CD4-positive, alpha-beta memory T cell (primary cell): ENCODE data around the gene MUC5B. TPM values are rescaled to one million over a fixed set of nuclear protein-coding genes. Genes with fewer than 3 reads are reported as not detected.

Source experiments
- CTCF ChIA-PET: fragments of 350-600 bp; sonication (Branson Sonifier 250); formaldehyde crosslinking; loops from one replicate; lab custom pipeline; 2021; ENCODE audit warnings: inconsistent platforms; ENCODE audit not compliant: partially characterized antibody; lab: Charles Lee
- POLR2A ChIA-PET: fragments of 350-600 bp; sonication (Branson Sonifier 250); formaldehyde crosslinking; loops from one replicate; lab custom pipeline; 2021; ENCODE audit not compliant: partially characterized antibody; lab: Charles Lee
- DNase-seq, 5 donors: peaks; one replicate each; pipeline versions ENCODE4 v3.0.0 to v3.0.0-alpha.2; 2020 to 2022; ENCODE audit warnings: mixed read lengths in 1 of 5
- H3K27ac ChIP-seq: one replicate; pipeline ENCODE4 v1.7.0; 2013; ENCODE audit warnings: low read depth, low read length
- H3K27me3 ChIP-seq: 2 replicates; pipeline ENCODE4 v1.7.0; 2013; ENCODE audit warnings: mild to moderate bottlenecking, low read length, moderate library complexity; ENCODE audit not compliant: insufficient read depth
- H3K36me3 ChIP-seq: 2 replicates; pipeline ENCODE4 v1.7.0; 2013; ENCODE audit warnings: mild to moderate bottlenecking, low read length, moderate library complexity; ENCODE audit not compliant: insufficient read depth
- H3K4me1 ChIP-seq: 2 replicates; pipeline ENCODE4 v1.7.0; 2013; ENCODE audit warnings: mild to moderate bottlenecking, low read length, moderate library complexity; ENCODE audit not compliant: insufficient read depth
- H3K4me3 ChIP-seq, 2 donors: one replicate each; pipeline ENCODE4 v1.7.0; 2013; ENCODE audit warnings: low read length in 2 of 2, mild to moderate bottlenecking in 1 of 2
- H3K9me3 ChIP-seq, 2 donors: one replicate each; pipeline ENCODE4 v1.7.0; 2013; ENCODE audit warnings: low read length in 2 of 2, control low read depth in 1 of 2; ENCODE audit not compliant: control insufficient read depth in 1 of 2
- H3K27ac Mint-ChIP-seq, 7 donors: one replicate each; pipeline ENCODE4 v1.8.0; 2020 to 2021; ENCODE audit warnings: mixed read lengths in 7 of 7, mild to moderate bottlenecking in 6 of 7, inconsistent platforms in 3 of 7, moderate library complexity in 3 of 7
- H3K27me3 Mint-ChIP-seq, 2 donors: one replicate each; pipeline ENCODE4 v1.8.0; 2020 to 2021; ENCODE audit warnings: mixed read lengths in 2 of 2
- H3K36me3 Mint-ChIP-seq, 2 donors: one replicate each; pipeline ENCODE4 v1.8.0; 2020 to 2021; ENCODE audit warnings: mixed read lengths in 2 of 2, inconsistent platforms in 1 of 2, mild to moderate bottlenecking in 1 of 2
- H3K4me1 Mint-ChIP-seq, 4 donors: one replicate each; pipeline ENCODE4 v1.8.0; 2020 to 2021; ENCODE audit warnings: mixed read lengths in 4 of 4, mild to moderate bottlenecking in 1 of 4
- H3K4me3 Mint-ChIP-seq, 8 donors: one replicate each; pipeline ENCODE4 v1.8.0; 2020 to 2021; ENCODE audit warnings: mixed read lengths in 8 of 8, mild to moderate bottlenecking in 7 of 8, moderate library complexity in 6 of 8, inconsistent platforms in 3 of 8
- H3K9me3 Mint-ChIP-seq, 8 donors: one replicate each; pipeline ENCODE4 v1.8.0; 2020 to 2021; ENCODE audit warnings: mixed read lengths in 8 of 8, mild to moderate bottlenecking in 5 of 8, inconsistent platforms in 3 of 8, moderate library complexity in 1 of 8
- intact Hi-C: fragments of 100-400 bp; cut with micrococcal nuclease; formaldehyde crosslinking; loops from one replicate; pipeline ENCODE4 v1.15.1; 2023
- polyA plus RNA-seq, 2 donors: library from polyadenylated mRNA; unstranded; fragments of 300-500 nt; fragmentation: Illumina TruSeq; gene quantifications; one replicate each; pipeline ENCODE4 v1.2.3, GENCODE V29; 2021
- total RNA-seq, 2 experiments: library from RNA; stranded (reverse); gene quantifications; one replicate each; pipeline ENCODE4 v1.2.3, GENCODE V29; 2021

Gene MUC5B
- total and polyA plus RNA-seq, 4 experiments from 2014 or later, result not detected

DNA sequence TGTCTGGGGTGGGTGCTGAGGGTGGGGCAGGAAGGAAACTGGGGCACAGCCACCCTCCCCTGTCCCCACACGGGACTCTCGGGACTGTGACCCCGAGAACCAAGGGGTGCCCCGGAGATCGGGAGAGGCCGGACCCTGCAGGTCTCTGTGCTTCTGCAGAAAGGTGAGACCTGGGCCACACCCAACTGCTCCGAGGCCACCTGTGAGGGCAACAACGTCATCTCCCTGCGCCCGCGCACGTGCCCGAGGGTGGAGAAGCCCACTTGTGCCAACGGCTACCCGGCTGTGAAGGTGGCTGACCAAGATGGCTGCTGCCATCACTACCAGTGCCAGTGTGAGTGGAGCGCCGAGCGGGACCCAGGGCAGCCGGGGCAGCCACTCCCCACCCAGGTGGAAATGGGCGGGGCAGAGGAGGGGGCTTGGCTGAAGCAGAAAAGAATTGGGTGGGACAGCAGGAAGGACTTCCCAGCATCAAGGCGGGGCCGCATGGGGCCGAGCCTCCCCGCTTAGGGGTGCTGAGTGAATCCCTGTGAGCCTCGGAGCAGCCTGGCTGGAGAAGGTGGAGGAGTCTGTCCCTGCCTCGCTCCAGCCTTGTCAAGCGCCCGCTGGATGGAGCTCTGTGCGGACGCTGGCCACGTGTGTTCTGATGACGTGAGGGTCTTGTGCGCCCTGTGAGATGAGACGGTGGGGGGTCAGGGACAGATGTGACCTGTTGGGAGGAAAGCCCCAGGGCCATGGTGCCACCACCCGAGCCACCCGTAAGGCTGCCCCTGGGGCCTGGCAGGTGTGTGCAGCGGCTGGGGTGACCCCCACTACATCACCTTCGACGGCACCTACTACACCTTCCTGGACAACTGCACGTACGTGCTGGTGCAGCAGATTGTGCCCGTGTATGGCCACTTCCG is 29.3 kb upstream of the MUC5B start:
- no peak overlapping the region for H3K27ac Mint-ChIP-seq
- ChIA-PET POLR2A (no interaction called here), CTCF (no interaction called here)
- peaks cover 0 to 2% of the 10 kb centered on the region in 2 donors for H3K27me3 Mint-ChIP-seq
- no peaks in the 10 kb centered on the region for H3K36me3 Mint-ChIP-seq
- intact Hi-C loops, result no loop called here
- H3K4me3 Mint-ChIP-seq, result no peak overlapping the region
- H3K36me3 ChIP-seq, result no peaks in the 10 kb centered on the region
- no peak overlapping the region for H3K27ac ChIP-seq
- H3K9me3 Mint-ChIP-seq, result peaks cover 0 to 1% (median 0%) of the 10 kb centered on the region in 8 donors
- H3K27me3 ChIP-seq, result no peaks in the 10 kb centered on the region
- H3K9me3 ChIP-seq, result no peaks in the 10 kb centered on the region
- no peaks in the 10 kb centered on the region for H3K4me1 ChIP-seq
- H3K4me1 Mint-ChIP-seq, result no peaks in the 10 kb centered on the region
- no peak overlapping the region for H3K4me3 ChIP-seq
- DNase-seq, result no peak

DNA sequence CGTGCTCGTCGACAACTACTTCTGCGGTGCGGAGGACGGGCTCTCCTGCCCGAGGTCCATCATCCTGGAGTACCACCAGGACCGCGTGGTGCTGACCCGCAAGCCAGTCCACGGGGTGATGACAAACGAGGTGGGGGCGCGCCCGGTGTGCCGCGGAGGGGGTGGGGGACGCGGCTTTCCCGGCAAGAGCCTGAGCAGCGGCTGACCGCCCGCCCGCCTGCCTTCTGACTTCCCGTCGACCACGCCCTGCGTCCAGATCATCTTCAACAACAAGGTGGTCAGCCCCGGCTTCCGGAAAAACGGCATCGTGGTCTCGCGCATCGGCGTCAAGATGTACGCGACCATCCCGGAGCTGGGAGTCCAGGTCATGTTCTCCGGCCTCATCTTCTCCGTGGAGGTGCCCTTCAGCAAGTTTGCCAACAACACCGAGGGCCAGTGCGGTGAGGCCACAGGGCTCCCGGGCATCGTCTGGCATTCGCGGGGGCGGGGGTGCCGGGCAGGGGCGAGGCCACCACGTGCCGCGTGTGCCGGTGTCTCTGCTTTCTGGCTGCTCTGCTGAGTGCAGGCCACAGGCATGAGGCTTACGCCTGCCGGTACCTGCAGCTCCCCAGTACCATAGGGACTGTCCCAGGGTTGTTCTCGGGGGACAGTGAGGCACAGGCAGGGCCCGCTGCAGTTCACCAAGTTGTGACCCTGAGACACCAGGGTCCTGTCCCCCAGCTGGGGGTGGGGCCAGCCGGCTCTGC is 28.5 kb upstream of the MUC5B start:
- Histone ChIP-seq H3K27ac (no peak overlapping the region), H3K4me3 (no peak overlapping the region), H3K27me3 (no peaks in the 10 kb centered on the region), H3K36me3 (no peaks in the 10 kb centered on the region), H3K4me1 (no peaks in the 10 kb centered on the region), H3K9me3 (no peaks in the 10 kb centered on the region)
- Mint-ChIP-seq H3K9me3 (peaks cover 0 to 1% (median 0%) of the 10 kb centered on the region in 8 donors), H3K4me1 (no peaks in the 10 kb centered on the region), H3K27me3 (peaks cover 0 to 2% of the 10 kb centered on the region in 2 donors), H3K36me3 (no peaks in the 10 kb centered on the region), H3K4me3 (no peak overlapping the region), H3K27ac (no peak overlapping the region)
- intact Hi-C loops, result no loop called here
- POLR2A ChIA-PET, result no interaction called here
- CTCF ChIA-PET, result no interaction called here
- no peak for DNase-seq

DNA sequence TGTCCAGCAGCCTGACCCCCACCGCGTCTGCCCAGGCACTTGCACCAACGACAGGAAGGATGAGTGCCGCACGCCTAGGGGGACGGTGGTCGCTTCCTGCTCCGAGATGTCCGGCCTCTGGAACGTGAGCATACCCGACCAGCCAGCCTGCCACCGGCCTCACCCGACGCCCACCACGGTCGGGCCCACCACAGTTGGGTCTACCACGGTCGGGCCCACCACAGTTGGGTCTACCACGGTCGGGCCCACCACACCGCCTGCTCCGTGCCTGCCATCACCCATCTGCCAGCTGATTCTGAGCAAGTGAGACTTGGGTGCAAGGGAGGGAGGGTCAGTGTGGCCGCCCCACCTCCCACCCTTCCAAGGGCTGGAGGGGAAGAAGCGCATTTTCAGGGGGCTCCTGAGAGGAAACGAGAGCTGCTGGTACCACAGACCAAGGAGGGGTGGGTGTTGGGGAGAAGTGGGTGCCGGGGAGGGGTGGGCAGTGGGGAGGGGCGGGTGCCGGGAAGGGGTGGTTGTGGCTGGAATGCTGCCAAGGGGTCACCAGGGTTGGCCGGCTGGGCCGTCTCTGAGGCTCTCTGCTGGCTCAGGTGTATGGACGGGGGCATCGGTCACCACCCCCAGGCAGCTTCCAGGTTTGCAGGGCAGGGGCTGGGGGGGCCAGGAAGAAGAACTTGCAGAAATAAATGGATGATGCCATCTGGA is 27.7 kb upstream of the MUC5B start:
- no peaks in the 10 kb centered on the region for H3K9me3 ChIP-seq
- H3K4me1 ChIP-seq, result no peaks in the 10 kb centered on the region
- Mint-ChIP-seq H3K9me3 (peaks cover 0 to 1% (median 0%) of the 10 kb centered on the region in 8 donors), H3K27me3 (peaks cover 0 to 2% of the 10 kb centered on the region in 2 donors), H3K4me1 (no peaks in the 10 kb centered on the region), H3K27ac (no peak overlapping the region), H3K4me3 (no peak overlapping the region), H3K36me3 (no peaks in the 10 kb centered on the region)
- POLR2A ChIA-PET, result no interaction called here
- H3K36me3 ChIP-seq, result no peaks in the 10 kb centered on the region
- no peak overlapping the region for H3K4me3 ChIP-seq
- H3K27me3 ChIP-seq, result no peaks in the 10 kb centered on the region
- intact Hi-C loops, result no loop called here
- no peak for DNase-seq
- CTCF ChIA-PET, result no interaction called here
- no peak overlapping the region for H3K27ac ChIP-seq

DNA sequence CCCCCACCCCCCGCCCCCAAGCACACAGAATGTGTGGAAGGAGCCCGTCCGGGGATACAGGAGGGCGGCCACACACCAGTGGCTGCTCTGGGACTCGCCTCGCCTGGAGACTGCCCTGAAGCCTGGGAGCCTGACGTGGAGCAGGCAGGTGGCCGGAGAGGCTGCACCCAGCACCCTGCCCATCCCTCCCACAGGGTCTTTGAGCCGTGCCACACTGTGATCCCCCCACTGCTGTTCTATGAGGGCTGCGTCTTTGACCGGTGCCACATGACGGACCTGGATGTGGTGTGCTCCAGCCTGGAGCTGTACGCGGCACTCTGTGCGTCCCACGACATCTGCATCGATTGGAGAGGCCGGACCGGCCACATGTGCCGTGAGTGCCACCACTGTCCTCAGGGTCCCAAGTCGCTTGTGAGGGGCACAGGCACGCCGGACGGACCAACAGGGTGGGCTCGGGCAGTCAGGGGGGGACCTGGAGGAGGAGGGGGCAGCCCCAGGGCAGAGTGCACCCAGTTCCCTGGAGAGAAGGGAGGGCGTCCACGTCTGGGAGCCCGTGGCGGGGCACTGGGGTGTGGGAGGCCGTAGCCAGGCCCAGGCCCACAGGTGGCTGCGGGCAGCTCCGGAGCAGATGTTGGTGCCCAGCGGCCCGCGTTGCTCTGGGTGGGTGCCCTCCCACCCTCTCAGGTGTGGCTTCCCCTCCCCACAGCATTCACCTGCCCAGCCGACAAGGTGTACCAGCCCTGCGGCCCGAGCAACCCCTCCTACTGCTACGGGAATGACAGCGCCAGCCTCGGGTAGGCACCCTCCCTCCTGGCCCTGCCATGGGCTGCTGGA is 27.0 kb upstream of the MUC5B start:
- Histone ChIP-seq H3K27ac (no peak overlapping the region), H3K27me3 (no peaks in the 10 kb centered on the region), H3K4me3 (no peak overlapping the region), H3K9me3 (no peaks in the 10 kb centered on the region), H3K36me3 (no peaks in the 10 kb centered on the region), H3K4me1 (no peaks in the 10 kb centered on the region)
- no peak overlapping the region for H3K27ac Mint-ChIP-seq
- H3K27me3 Mint-ChIP-seq, result peaks cover 0 to 2% of the 10 kb centered on the region in 2 donors
- H3K9me3 Mint-ChIP-seq, result peaks cover 0 to 1% (median 0%) of the 10 kb centered on the region in 8 donors
- H3K4me3 Mint-ChIP-seq, result peak overlapping the region in 1 of 8 donors; percentile 20
- ChIA-PET CTCF (no interaction called here), POLR2A (no interaction called here)
- no peaks in the 10 kb centered on the region for H3K4me1 Mint-ChIP-seq
- intact Hi-C loops, result no loop called here
- no peaks in the 10 kb centered on the region for H3K36me3 Mint-ChIP-seq
- DNase-seq, result no peak

DNA sequence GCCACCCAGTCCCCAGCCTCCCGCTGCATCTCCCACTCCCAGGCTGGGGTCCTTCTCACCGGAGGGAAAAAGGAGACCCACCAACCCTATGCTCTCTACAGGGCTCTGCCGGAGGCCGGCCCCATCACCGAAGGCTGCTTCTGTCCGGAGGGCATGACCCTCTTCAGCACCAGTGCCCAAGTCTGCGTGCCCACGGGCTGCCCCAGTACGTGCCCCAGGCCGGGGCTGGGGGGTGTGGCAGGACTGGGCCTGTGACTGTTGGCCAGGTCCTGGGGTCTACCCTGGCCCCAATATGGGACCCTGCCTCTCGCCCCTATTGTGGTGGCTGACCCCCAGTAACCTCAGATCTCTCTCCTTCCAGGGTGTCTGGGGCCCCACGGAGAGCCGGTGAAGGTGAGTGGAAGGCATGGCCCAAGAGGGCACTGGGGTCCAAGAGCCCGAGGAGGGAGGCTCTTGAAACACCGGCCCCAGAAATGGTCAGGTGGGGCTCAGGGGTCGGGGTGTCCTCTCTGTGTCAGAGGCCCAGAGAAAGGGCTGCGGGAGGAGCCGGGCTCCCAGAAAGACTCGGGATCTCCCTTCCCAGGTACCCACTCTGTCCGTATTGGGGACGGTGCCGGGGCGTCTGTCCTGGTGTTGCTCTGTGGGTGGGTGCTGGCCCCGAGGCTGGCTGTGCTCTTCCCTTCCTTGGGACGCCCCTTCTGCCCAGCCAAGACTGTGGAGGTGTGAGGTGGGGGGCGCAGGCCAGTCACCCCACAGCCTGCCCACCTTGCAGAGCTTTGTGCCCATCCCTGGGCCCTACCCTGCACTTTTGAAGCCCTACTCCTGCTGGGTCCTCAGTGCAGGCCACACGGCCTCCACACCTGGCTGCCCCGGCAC is 26.1 kb upstream of the MUC5B start:
- no peaks in the 10 kb centered on the region for H3K4me1 Mint-ChIP-seq
- ChIA-PET CTCF (no interaction called here), POLR2A (no interaction called here)
- Histone ChIP-seq H3K27ac (no peak overlapping the region), H3K27me3 (no peaks in the 10 kb centered on the region), H3K36me3 (no peaks in the 10 kb centered on the region), H3K4me3 (no peak overlapping the region), H3K4me1 (no peaks in the 10 kb centered on the region), H3K9me3 (no peaks in the 10 kb centered on the region)
- no peak overlapping the region for H3K27ac Mint-ChIP-seq
- H3K36me3 Mint-ChIP-seq, result no peaks in the 10 kb centered on the region
- H3K4me3 Mint-ChIP-seq, result no peak overlapping the region
- no peak for DNase-seq
- peaks cover 0 to 2% of the 10 kb centered on the region in 2 donors for H3K27me3 Mint-ChIP-seq
- peaks cover 0 to 1% (median 0%) of the 10 kb centered on the region in 8 donors for H3K9me3 Mint-ChIP-seq
- intact Hi-C loops, result no loop called here

DNA sequence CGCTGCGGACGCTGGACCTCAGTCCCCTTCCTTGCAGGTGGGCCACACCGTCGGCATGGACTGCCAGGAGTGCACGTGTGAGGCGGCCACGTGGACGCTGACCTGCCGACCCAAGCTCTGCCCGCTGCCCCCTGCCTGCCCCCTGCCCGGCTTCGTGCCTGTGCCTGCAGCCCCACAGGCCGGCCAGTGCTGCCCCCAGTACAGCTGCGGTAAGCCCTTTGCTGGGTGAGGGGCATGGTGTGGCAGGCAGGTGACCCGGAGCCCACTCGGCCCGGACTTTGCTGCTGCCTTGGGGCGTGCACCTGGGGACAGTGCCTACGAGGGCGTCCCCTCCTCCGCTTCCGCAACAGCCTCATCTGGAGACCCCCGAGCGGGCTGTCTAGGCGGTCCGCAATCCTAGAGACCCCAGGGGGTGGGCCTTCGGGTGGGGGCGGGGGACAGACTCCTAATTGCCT is 25.4 kb upstream of the MUC5B start:
- no peaks in the 10 kb centered on the region for H3K27me3 ChIP-seq
- CTCF ChIA-PET, result no interaction called here
- no peaks in the 10 kb centered on the region for H3K36me3 ChIP-seq
- H3K9me3 ChIP-seq, result no peaks in the 10 kb centered on the region
- POLR2A ChIA-PET, result no interaction called here
- no peak for DNase-seq
- Mint-ChIP-seq H3K36me3 (no peaks in the 10 kb centered on the region), H3K27me3 (peaks cover 0 to 2% of the 10 kb centered on the region in 2 donors), H3K9me3 (peaks cover 0 to 1% (median 0%) of the 10 kb centered on the region in 8 donors), H3K27ac (no peak overlapping the region), H3K4me1 (no peaks in the 10 kb centered on the region), H3K4me3 (no peak overlapping the region)
- no peak overlapping the region for H3K27ac ChIP-seq
- intact Hi-C loops, result no loop called here
- H3K4me3 ChIP-seq, result no peak overlapping the region
- no peaks in the 10 kb centered on the region for H3K4me1 ChIP-seq
